Medulla oblongata (tissue), 1 donor: ENCODE results near the gene SLC26A11.

Experiments
- DNase-seq: peaks from one replicate; pipeline ENCODE4 v3.0.0-alpha.2; 2015; ENCODE audit errors: extremely low spot score

Gene SLC26A11

GRCh38 chr17:80220054-80220735 is at the start of gene SLC26A11, which contains the start of gene SGSH:
TSS of gene SLC26A11 (plus strand) at chr17:80220427. CDS start at chr17:80221561, 1,134 bp downstream.
TSS of gene SGSH (minus strand) at chr17:80220333. CDS start at chr17:80220313, 20 bp downstream.
- DNase-seq, result peak; percentile 48

- no peak for DNase-seq
Observed at GRCh38 chr17:80171681-80172080, 48.5 kb upstream of the SLC26A11 start.

GRCh38 chr17:80173126-80173525 is 47.1 kb upstream of the SLC26A11 start:
- no peak for DNase-seq

DNA sequence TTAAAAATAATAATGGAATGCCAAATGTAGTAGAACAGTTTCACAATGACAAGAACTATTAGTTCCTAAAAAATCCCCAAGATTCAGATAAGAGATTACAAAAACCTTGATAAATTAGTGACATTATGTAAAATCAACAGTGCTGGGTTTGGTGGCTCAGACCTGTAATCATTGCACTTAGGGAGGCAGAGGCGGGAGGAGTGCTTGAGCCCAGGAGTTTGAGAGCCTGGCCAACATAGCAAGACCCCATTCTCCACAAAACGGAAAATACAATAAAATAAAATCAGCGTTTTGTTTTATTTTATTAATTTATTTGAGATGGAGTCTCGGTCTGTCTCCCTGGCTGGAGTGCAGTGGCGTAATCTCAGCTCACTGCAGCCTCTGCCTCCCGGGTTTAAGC is 46.3 kb upstream of the SLC26A11 start:
- no peak for DNase-seq

DNA sequence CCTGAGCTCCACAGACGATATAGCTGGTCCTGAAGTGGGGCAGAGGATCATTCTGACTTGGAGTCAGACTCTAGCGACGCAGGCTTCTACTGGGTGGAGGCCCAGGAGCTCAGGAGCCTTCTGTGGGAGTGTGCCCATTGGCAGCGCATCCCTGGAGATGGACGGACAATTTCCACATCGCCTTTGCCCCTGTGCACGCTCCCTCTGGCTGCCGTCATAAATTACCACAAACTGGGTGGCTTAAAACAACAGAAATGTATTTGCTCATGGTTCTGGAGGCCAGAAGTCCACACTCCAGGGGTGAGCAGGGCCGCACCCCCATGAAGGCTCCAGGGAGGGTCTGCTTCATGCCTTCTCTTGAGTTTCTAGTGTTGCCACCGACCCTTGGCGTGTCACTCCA is 43.5 kb upstream of the SLC26A11 start:
- no peak for DNase-seq

DNA sequence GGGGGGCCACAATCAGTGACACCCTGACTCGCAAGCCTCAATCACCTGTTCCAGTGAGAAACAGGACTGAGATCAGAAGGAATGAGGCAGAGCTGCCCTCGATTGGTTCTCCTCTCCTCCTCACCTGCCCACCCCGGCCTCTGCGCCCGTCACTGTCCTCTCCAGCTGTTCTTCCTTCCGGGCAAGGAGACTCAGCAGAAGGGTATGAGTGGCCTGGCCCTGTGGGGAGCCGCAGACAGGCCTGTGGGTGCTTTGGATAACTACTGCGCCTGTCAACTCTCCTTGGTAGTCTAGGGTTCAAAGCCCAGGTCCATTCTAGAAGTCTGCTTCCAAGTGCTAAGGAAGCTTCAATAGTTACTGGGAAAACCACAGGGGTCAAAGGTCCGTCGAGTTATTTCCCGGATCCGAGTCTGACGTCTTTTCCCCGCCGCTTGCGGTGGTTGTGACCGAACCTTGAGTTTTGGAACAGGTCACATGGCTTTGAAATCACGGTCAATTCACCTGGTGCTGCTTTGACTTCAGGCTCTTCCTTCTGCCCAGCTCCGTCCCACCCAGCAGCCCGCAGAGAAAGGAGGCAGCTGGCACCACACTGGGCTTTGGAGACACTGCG is 42.1 kb upstream of the SLC26A11 start:
- DNase-seq, result no peak

- no peak for DNase-seq
Observed at GRCh38 chr17:80180192-80180591, 40.0 kb upstream of the SLC26A11 start.

DNA sequence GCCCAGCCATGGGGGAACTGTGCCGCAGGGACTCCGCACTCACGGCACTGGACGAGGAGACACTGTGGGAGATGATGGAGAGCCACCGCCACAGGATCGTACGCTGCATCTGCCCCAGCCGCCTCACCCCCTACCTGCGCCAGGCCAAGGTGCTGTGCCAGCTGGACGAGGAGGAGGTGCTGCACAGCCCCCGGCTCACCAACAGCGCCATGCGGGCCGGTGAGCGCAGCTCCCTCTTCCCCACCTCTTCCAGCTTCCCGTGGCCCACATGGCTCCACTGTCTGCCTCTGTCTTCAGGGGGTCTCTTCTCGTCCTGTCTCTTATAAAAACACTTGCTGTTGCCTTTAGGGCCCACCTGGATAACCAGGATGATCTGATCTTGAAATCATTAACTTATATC is 38.8 kb upstream of the SLC26A11 start:
- DNase-seq, result no peak

DNA sequence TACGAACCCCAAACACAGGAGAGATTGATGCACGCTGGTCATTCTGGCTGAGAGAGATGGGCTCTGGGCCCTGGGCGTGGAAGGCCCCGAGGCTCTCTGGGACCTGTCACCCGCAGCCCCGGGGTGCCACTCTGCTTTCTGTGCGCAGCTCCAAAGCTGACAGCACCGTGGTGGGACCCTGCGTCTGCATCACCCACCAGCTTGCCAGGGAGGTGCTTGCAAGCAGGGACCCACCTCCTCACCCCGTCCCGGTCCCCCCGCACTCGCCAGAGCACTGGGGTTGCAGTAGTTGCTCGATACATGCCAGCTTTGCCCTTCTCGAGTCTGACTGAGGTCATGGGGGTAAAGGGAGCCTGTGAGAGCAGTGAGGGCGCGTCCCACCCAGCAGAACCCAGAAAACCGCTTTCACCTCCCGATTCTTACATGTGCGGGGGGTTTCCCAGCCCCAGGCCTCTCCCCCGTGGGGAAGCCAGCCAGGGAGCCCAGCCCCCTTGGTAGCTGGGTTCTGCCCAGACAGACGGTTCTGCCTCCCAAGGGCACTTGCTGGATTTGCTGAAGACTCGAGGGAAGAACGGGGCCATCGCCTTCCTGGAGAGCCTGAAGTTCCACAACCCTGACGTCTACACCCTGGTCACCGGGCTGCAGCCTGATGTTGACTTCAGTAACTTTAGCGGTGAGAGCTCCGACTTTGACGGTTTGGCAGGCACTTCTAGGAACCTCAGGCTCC is 37.9 kb upstream of the SLC26A11 start:
- DNase-seq, result no peak

DNA sequence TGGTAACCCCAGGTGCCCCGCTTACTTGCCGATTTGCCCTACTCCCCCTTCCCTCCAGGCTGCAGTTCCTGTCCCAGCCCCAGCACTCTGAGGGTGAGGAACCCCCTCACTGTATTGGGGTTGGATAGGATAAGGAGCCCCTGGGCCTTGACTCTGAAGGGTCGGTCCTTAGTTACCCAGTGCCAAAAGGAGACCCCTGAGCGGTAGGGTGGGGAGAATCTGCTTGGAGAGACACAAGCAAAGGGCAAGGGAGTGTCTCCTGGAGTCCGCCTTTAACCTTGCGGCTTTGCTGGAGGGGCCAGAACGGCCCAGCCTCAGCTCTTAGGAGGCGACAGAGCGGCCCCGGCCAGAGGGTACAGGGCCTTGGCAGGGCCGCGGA is 37.4 kb upstream of the SLC26A11 start:
- no peak for DNase-seq

- DNase-seq, result no peak
Observed at GRCh38 chr17:80183581-80184422, 36.4 kb upstream of the SLC26A11 start.

DNA sequence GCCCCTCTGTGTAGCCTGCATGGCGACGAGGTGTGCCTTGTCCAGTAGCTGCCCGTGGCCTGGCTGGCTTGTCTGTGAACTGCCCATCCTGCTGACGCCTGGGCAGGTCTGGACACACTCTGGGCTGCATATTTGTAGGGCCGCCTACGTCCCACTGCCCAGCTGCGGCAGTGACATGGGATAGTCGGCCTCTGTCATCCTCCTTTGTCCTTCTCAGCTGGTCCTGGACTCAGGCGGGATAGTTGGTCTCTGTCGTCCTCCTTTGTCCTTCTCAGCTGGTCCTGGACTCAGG is 35.9 kb upstream of the SLC26A11 start:
- no peak for DNase-seq

GRCh38 chr17:80185968-80186367 is 34.3 kb upstream of the SLC26A11 start:
- DNase-seq, result no peak

DNA sequence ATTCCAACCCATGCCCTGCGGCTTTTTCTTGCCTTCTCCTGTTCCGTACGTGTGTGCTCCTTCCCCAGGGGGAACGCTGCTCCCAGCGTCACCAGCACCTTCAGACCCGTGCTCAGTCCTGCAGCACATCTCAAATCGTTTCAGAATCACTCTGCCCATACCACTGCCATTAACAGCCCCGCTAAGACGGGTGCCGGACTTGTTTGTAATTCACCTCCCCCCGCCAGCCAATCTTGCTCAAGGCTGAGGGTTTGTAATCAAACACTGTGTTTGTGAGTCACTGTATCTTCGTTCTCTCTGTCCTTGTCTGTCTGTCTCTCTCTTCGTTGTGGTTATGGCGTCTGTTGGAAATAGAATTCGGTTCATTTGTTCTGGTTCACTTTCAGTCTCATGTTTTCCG is 33.1 kb upstream of the SLC26A11 start:
- DNase-seq, result no peak

GRCh38 chr17:80187515-80187941 is 32.7 kb upstream of the SLC26A11 start:
- DNase-seq, result no peak

- DNase-seq, result no peak
Observed at GRCh38 chr17:80189611-80190010, 30.6 kb upstream of the SLC26A11 start.

GRCh38 chr17:80190716-80191115 is 29.5 kb upstream of the SLC26A11 start:
- no peak for DNase-seq

DNA sequence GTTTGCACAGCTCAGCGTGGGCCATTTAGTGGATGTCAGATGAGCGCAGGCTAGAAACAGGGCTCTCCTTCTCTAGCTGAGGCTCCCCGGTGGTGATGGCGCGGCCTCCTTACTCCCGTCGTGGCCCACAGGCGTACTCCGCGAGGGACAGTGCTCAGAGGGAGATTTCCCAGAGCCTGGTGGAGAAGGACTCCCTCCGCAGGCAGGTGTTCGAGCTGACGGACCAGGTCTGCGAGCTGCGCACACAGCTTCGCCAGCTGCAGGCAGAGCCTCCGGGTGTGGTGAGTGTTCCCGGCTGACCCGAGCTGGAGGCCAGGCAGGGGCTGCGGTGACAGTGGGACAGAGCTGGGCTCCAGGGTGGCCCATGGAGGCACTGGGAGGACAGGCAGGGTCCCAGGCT is 29.0 kb upstream of the SLC26A11 start:
- no peak for DNase-seq

DNA sequence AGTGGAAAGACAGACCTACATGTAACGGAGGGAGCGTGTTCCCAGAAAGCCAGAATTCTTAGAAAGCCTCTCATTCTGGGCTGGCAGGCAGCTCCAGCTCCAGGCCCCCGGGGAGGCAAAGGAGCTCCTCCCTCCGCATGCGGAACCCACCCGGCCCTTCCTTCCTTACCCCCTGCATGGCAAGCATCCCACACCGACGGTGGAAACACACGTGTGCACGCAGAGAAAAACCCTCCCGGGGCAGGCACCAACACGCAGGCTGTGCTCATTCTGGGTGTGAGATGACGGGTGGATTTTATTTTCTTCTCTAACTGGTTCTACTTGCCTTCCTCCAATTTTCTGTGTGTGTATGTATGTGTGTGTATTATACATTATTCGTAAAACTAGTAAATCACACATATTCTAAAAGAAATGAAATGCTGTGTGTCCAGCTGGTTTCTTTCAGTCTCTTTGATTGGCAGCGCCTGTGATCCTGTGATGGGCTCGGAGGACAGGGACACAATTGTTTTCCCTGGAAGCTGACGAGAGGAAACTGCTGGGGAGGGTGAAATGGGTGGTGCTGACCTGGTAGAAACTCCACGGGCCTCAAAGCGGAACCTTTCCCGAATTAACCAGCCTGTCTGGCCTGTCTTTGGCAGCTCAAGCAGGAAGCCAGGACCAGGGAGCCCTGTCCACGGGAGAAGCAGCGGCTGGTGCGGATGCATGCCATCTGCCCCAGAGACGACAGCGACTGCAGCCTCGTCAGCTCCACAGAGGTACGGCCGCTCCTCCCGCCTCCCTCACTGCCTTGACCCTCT is 28.2 kb upstream of the SLC26A11 start:
- peak; percentile 90 for DNase-seq

GRCh38 chr17:80195141-80195540 is 25.1 kb upstream of the SLC26A11 start:
- DNase-seq, result no peak
